ENCODE results near the gene TNFRSF25. TPM values are rescaled to one million over a fixed set of nuclear protein-coding genes. Genes with fewer than 3 reads are reported as not detected.
"Not testable (repeated sequence)": the region's sequence is repeated elsewhere in the genome, so short reads cannot be mapped to it uniquely, and the experiment has no call there.

Gene TNFRSF25
- polyA plus RNA-seq, 1 donor from 2014 or later = 52.2 TPM

DNA sequence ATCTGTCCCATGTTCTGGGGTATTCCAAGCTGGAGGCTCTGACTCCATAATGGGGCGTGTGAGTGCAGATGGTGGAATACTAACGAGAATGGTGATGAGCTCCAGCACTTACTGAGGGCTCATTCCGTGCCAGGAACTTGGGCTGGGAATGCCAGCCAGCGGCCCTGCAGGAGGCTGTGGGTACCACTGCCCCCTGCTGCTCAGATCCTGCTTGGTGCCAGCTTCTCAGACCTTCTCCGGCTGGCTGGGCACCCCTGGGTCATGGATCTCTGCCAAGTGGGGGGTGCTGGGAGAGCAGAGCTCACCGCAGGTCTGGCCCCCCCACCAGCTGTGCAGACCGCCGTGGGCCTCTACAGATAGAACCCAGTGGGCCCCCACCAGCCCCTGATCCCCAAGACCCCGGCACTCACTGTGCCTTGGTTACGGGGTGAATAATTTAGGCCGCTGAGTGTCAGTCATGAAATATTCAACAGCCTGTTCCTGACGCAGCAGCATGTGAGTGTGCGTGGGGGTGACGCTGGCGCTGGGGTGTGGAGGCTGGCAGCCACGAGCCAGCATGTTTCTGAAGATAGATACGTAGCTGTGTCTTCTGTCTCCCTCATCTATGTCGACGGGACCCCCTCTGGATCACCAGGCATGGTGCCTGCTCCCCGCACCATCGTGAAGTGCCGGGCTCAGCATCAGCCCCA is 28.8 kb downstream of the TNFRSF25 start:
- H3K4me2 ChIP-seq (ENCODE audit: low read length); H3F3A ChIP-seq (ENCODE audit: insufficient read depth, low read length, poor library complexity, severe bottlenecking); H3K79me2 ChIP-seq (replicated peaks; ENCODE audit: insufficient read depth, low read length); H3K9me2 ChIP-seq (ENCODE audit: insufficient read depth, low read length); H4K20me1 ChIP-seq (ENCODE audit: insufficient read depth); H3K36me3 ChIP-seq (ENCODE audit: insufficient read depth, low read length); H3K9me3 ChIP-seq (ENCODE audit: low read length); H2AFZ ChIP-seq (ENCODE audit: low read depth, low read length): not testable (repeated sequence)
- TF ChIP-seq, protein P1, sequence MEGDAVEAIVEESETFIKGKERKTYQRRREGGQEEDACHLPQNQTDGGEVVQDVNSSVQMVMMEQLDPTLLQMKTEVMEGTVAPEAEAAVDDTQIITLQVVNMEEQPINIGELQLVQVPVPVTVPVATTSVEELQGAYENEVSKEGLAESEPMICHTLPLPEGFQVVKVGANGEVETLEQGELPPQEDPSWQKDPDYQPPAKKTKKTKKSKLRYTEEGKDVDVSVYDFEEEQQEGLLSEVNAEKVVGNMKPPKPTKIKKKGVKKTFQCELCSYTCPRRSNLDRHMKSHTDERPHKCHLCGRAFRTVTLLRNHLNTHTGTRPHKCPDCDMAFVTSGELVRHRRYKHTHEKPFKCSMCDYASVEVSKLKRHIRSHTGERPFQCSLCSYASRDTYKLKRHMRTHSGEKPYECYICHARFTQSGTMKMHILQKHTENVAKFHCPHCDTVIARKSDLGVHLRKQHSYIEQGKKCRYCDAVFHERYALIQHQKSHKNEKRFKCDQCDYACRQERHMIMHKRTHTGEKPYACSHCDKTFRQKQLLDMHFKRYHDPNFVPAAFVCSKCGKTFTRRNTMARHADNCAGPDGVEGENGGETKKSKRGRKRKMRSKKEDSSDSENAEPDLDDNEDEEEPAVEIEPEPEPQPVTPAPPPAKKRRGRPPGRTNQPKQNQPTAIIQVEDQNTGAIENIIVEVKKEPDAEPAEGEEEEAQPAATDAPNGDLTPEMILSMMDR (IDR thresholded peaks at IDR 0.05; ENCODE audit: poor library complexity, severe bottlenecking) = peak; percentile 39
- TF ChIP-seq MXI1 (conservative IDR thresholded peaks at IDR 0.05; ENCODE audit: poor library complexity, severe bottlenecking) (peak; percentile 50), EP300 (conservative IDR thresholded peaks at IDR 0.05; ENCODE audit: poor library complexity, severe bottlenecking) (peak; percentile 28), POLR2AphosphoS5 (IDR thresholded peaks at IDR 0.05) (peak; percentile 52)
- H3K4me3 ChIP-seq (ENCODE audit: low read length) = peak overlapping the region; percentile 35
- H3K9ac ChIP-seq (ENCODE audit: low read length) = peak overlapping the region; percentile 36
- H3K27ac ChIP-seq (ENCODE audit: low read length) = peak overlapping the region; percentile 56
- peaks cover 16% of the 10 kb centered on the region for H3K27me3 ChIP-seq (ENCODE audit: insufficient read depth, low read depth, low read length)

DNA sequence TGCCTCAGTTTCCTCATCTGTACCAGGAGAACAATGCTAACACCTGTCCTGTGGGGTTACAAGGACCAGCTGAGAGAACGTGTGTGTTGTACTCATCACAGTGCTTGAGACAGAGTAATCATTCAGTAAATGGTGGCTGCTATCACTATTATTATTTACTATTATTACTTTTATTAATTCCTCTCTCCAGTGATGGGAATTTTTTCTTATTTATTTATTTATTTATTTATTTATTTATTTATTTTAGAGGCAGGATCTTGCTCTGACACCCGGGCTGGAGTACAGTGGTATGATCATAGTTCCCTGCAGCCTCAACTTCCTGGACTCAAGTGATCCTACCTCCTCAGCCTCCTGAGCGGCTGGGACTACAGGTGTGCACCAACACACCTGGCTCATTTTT is 29.7 kb downstream of the TNFRSF25 start:
- H3K36me3 ChIP-seq (ENCODE audit: insufficient read depth, low read length); H3K9me3 ChIP-seq (ENCODE audit: low read length); H3K4me2 ChIP-seq (ENCODE audit: low read length); H4K20me1 ChIP-seq (ENCODE audit: insufficient read depth); H3K9ac ChIP-seq (ENCODE audit: low read length); H2AFZ ChIP-seq (ENCODE audit: low read depth, low read length); H3F3A ChIP-seq (ENCODE audit: insufficient read depth, low read length, poor library complexity, severe bottlenecking); H3K79me2 ChIP-seq (replicated peaks; ENCODE audit: insufficient read depth, low read length); H3K4me3 ChIP-seq (ENCODE audit: low read length); H3K9me2 ChIP-seq (ENCODE audit: insufficient read depth, low read length); H3K27ac ChIP-seq (ENCODE audit: low read length): not testable (repeated sequence)
- peaks cover 13% of the 10 kb centered on the region for H3K27me3 ChIP-seq (ENCODE audit: insufficient read depth, low read depth, low read length)

DNA sequence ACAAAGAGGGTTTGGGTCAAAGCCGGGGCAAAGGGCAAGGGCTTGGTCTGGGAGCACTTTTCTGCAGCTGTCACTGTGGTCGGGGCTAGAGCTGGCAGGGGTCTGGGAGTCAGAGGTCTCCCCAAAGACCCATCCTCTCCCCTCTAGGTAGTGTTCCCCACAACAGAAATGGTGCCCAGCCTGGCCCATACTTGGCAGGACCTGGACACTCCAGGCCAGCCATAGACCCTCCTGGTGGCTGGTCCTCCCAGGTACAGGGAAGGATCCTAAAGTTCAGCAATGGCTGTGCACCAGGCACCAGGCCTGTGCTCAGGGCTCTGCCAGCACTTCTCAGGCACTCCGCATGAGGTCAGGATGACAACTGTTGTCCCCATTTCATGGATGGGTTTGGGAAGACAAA is 30.4 kb downstream of the TNFRSF25 start:
- TF ChIP-seq RAD21 (conservative IDR thresholded peaks at IDR 0.05) (no peak), TAF1 (IDR thresholded peaks at IDR 0.05; ENCODE audit: low read depth) (no peak), SMC3 (conservative IDR thresholded peaks at IDR 0.05; ENCODE audit: poor library complexity) (no peak), EZH2 (IDR thresholded peaks at IDR 0.05; ENCODE audit: borderline replicate concordance, insufficient read depth, low read length, poor library complexity, severe bottlenecking) (no peak), POLR2AphosphoS5 (IDR thresholded peaks at IDR 0.05) (no peak), EP300 (conservative IDR thresholded peaks at IDR 0.05; ENCODE audit: poor library complexity, severe bottlenecking) (no peak)
- TF ChIP-seq, protein P1 (IDR thresholded peaks at IDR 0.05; ENCODE audit: poor library complexity, severe bottlenecking) = no peak
- Histone ChIP-seq H4K20me1 (ENCODE audit: insufficient read depth) (no peaks in the 10 kb centered on the region), H3K79me2 (replicated peaks; ENCODE audit: insufficient read depth, low read length) (no peaks in the 10 kb centered on the region), H3K27me3 (ENCODE audit: insufficient read depth, low read depth, low read length) (peaks cover 6% of the 10 kb centered on the region), H3K27ac (ENCODE audit: low read length) (no peak overlapping the region), H3K9ac (ENCODE audit: low read length) (no peak overlapping the region), H3K4me3 (ENCODE audit: low read length) (no peak overlapping the region), H3K36me3 (ENCODE audit: insufficient read depth, low read length) (no peaks in the 10 kb centered on the region), H3F3A (ENCODE audit: insufficient read depth, low read length, poor library complexity, severe bottlenecking) (no peaks in the 10 kb centered on the region), H3K9me2 (ENCODE audit: insufficient read depth, low read length) (no peaks in the 10 kb centered on the region), H3K9me3 (ENCODE audit: low read length) (no peaks in the 10 kb centered on the region), H3K4me2 (ENCODE audit: low read length) (no peak overlapping the region), H2AFZ (ENCODE audit: low read depth, low read length) (no peak overlapping the region)
